Stimulated activated naive CD4-positive, alpha-beta T cell treated with Interleukin-2 at 50 U/mL for 16 hours (primary cell): Measurements from ENCODE around the gene SREK1.
A peak's percentile ranks its signal among the peaks of the same experiment; 100 is the strongest.

Source experiments
- DNase-seq: peaks from one replicate; lab custom pipeline; 2025; lab: John Stamatoyannopoulos, UW

Gene SREK1

DNA sequence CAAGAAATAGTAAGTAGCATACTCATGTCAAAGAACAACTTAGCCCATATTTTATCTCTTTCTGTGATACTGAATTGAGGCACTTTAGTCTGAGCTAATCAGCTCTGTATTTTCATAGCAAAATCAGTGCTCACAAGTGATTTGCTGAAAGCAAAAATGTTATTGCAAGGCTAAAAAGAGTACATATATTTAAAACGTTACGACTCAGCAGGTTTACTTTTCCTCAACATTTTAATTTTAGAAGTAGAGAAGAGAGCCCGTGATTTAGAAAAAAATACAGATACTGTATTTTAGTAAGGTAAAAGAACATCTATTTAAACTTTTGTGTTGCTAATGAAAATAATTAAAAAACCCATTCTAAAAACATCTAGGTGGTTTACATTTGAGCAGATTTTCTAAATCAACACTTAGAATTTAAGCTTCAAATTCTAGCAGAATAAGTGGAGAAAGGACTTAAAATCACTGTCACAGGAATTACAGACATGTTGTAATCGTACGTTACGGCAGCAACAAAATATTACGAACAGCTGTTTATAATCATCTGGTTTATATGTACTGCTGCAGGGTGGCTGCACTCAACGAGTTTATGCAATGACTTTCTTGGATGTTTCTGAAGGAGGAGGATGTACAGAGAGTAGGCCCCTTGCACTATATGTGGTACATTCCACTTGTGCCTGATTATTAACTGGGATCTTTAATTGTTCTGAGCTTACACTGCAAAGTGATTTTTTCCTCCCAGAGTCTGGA, 20.1 kb downstream of the SREK1 start:
- DNase-seq: no peak

DNA sequence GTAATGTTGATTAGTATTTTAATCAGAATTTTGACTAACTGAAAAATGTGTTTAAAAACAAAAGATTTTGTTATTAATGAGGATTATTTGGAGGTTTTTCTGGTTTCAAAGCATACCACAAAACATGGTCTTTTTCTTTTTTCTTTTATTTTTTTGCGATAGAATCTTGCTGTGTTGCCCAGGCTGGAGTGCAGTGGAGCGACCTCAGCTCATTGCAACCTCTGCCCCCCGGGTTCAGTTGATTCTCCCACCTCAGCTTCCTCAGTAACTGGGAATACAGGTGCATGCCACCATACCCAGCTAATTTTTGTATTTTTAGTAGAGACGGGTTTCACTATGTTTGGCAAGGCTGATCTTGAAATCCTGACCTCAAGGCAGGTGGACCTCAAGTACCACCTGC, 24.1 kb downstream of the SREK1 start:
- no peak for DNase-seq

DNA sequence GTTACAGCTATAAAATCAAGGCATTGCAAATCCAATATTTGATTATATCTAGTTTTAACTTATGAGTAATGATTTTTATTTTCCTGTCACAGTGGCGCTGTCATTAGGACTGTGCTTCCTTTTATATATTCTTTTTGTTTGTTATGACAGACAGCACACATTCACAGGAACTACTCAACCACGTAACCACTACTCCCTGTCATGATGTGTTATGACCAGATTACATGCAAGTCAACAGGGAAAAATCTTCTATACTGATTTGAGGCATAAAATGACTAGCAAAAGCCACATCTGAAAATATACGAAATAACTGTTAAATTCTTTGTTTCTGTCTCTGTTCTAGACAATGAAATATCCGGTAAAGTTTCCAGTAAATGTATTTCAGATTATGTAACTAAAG, 25.4 kb downstream of the SREK1 start:
- DNase-seq: no peak

DNA sequence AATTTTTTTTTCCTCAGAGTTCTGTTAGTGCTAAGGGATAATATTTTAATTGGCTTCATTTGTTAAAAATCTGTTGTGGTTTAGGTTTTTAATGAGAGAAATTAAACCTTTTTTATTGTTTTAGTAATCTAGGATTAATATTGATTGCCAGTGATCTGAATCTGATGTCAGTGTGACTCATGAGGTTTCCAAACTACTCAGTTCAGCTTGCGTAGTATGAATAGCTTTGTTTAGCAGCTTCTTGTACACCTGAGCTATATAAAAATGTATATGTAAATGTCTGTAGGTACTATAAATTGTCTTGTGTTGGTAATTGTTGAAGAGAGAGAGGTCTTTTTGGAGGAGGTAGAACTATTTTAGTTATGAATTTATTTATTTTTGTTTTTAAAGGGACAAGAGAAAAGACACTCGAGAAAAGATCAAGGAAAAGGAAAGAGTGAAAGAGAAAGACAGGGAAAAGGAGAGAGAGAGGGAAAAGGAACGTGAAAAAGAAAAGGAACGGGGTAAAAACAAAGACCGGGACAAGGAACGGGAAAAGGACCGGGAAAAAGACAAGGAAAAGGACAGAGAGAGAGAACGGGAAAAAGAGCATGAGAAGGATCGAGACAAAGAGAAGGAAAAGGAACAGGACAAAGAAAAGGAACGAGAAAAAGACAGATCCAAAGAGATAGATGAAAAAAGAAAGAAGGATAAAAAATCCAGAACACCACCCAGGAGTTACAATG, 26.3 kb downstream of the SREK1 start:
- no peak for DNase-seq

DNA sequence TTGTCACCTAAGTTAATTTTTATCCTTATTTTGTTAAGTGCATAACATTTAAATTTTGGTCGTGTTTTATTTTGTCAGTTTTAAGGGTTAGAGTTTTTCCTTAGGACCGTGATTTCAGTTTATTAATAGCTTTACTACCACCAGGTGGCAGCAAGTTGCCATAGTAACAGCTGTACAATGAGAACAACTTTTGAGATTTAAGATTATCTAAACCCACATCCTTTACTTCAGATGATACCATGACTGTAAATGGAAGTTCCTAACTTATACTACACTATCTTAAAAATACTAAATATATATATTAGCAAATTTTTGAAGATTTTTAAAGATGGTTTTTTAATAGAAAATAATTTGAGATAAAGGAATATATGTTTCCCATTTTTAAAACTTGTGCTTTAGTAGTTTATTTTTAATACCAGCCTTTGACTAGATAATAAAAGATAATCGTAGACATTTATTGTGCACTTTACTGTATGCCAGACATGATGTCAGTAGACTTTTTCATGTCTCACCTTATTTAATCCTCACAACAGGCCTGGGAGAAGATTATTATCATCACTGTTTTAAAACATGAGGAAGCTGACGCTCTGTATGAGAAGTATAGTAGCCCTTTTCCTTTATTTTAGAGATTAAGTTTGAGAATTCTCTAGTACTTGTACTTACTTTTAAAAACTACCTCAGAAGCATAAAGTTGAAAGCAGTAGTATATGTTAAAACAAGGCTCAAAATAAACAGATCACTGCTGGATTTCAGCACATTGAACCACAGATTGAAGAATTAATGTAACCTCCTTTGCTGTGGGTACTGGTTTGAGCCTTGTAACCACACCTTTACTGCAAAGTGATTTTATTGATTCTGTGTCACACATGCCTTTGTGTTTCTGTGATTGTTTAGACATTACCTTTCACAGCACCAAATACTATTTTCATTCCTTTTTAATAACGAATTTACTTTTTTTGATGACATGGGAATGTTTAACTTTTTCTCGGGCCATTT, 27.5 kb downstream of the SREK1 start:
- DNase-seq: peak; percentile 47

DNA sequence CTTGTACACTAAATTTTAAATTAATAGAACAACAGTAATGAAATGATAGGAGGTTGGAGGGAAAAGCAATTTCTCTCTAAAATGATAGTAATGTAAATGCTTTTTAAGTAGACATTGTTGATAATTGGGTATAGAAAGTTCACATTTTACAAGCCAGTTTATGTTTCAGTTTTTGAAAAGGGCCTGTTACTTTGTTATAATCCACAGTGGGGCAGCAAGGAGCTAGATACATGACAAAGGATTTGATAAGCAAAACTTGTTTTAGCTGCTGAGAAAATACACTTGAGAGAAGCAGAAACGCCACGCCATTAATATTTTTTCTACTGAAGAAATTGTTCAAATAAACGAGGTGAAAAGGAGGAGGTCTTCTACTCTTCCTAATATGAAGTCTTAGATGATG, 30.2 kb downstream of the SREK1 start:
- no peak for DNase-seq

DNA sequence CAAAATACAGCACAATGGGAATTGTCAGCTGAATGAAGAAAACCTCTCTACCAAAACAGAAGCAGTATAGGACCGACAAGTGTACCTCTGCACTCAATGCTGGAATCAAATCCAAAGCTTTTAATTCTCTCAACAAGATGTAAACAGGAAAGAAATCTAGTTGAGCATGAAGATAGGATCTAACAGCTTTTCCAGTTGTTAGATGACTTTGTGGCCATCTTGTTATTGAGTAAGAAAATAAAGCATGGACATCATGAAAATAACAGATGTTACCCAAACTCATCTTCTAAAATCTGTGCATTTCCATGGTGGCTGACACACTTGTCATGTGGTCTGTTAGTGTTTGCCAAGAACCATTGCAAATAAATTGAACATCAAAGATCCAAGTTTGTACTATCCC, 34.7 kb downstream of the SREK1 start:
- DNase-seq: no peak

DNA sequence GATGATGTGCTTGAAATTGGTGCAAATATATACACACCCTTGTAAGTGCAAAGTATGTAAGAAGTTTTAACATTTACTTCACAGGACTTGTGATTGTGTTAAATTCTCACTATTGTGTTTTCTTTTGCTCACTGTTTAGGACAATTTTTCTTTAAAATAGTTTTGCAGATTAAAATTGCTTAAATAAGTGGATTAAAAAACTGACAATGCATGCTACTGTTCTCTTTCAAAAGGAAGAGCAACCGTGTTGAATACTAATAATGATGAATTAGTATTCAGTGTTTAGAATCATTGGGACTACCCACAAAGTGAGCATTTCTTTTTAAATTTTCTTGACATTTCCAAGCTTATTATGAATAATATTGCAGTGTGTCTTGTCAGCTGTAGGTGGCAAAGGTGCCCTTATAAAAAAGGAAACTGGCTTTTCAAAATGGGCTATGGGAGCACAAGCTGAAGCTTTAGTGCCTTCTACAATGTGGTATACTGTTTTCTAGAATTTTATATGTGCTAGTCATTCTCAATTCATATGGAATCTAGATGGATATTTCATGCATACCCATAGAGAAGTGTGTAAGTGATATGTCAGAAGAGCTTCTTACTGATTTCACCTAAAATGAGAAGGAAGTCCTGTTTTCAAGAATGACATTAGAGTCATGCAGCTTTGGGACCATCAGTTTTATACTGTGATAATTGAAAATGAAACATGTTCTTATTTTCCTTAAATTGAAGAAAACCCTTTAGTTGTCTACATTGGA, 35.4 kb downstream of the SREK1 start:
- DNase-seq: no peak

DNA sequence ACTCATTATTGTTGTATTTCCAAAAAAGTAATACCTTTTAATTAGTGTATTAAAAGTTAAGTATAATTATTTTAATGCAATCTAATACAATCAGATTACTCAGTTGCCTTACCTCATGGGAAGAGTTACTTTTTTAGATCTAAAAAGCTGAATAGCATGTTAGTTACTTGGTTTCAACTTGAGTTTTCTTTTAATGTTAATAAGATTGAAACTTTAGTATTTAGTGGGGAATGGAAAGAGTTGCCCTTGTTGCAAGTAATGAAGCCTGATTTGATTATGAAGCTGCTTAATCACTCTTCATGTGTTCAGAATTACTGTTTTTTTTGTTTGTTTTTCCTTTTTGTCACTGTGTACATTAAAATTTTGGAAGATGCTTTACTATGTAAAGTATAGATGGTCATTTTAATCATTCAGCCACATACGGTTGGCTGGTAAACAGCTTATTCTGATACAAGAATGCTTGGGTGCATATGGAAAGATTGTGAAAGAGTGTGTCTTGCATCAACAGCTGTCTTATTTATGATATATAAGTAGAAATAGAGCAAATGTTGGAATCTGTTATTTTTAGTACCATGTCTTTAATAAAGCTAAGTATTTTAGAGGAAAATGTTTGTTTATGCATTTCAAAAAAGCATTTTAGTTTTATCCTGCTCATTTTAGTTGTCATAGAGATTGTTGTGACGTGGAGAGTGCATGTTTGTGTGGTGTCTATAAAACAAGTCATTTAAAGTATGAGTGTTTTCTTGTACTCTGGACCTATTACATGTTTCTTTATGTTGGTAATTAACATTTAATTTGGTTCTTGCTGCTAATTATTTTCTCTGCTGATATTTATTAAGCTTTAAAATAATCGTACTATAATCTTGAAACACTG, 36.4 kb downstream of the SREK1 start:
- no peak for DNase-seq

DNA sequence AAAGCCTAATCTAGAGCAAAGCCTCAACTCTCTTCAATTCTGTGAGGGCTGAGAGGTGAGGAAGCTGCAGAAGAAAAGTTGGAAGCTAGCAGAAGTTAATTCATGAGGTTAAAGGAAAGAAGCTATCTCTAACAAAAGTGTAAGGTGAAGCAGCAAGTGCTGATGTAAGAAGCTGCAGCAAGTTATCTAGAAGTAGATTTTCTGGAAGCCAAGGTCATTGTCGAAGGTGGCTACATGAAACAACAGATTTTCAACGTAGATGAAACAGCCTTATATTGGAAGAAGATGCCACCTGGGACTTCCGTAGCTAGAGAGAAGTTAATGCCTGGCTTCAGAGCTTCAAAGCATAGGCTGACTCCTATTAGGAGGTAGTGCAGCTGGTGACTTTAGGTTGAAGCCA, 42.0 kb downstream of the SREK1 start:
- DNase-seq: no peak

DNA sequence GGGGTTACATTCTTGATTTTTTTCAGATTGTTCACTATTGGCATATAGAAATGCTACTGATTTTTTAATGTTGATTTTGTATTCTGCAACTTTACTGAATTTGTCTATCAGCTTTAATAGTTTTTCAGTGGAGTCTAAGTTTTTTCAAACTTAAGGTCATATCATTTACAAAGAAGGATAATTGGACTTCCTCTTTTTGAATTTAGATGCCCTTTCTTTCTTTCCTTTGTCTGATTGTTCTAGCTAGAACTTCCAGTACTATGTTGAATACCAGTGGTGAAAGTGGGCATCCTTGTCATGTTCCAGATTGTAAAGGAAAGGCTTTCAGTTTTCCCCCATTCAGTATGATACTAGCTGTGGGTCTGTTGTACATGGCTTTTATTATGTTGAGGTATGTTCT, 49.3 kb downstream of the SREK1 start:
- DNase-seq: no peak

DNA sequence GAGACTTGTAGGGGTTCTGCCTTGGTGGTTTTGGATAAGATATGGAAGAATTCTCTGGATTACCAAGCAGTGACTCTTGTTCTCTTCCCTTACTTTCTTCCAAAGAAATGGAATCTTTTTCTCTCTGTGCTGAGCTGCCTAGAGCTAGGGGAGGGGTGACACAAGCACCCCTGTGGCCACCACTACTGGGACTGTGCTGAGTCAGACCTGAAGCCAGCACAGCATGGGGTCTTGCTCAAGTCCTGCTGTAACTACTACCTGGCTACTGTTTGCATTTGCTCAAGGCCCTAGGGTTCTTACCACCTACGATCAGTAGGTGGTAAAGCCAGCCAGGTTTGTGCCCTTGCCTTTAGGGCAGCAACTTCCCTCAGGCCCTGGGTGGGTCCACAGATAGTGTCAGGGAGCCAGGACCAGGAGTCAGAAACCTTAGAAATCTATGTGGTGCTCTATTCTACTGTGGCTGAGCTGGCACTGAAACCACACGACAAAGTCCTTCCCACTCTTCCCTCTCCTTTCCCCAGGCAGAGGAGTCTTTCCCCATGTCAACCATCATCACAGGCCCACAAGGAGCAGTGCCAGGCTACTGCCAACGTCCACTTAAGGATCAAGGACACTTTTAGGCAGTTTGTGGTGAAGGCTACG, 53.8 kb downstream of the SREK1 start:
- no peak for DNase-seq

DNA sequence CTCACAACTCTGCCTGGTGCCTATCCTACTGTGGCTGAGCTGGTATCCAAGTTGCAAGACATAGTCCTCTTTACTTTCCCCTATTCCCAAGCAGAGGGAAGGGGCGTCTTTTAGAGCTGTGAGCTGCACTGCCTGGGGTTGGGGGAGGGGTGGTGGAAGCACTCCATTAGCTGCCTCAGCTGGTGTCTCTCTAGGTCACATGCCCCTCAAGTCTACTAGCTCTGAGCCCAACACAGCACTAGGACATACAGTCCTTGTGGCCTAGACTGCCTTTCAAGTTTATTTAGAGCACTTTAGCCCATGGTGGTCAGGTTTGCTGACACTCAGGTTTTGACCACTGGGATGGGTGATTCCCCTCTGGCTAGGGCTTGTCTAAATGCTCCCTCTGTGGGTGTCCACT, 54.7 kb downstream of the SREK1 start:
- DNase-seq: no peak

DNA sequence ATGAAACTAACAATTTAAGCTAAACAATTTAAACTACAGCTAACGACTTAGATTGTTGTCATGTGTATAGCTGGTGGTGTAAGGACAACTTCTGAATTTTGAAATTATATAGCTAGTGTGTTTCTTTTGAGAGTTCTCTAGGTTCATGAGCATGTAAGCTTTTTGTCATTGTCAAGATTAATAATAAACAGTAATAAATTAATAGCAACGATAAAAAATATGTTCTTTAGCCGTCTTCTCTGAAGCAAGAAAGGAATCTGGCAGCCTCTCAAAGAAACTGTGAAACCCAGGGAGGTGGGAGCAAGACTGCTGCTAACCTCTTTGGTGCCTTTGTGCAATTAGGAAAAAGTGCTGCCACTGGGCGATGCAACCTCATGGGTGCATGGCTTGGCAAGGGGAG, 59.4 kb downstream of the SREK1 start:
- DNase-seq: no peak

DNA sequence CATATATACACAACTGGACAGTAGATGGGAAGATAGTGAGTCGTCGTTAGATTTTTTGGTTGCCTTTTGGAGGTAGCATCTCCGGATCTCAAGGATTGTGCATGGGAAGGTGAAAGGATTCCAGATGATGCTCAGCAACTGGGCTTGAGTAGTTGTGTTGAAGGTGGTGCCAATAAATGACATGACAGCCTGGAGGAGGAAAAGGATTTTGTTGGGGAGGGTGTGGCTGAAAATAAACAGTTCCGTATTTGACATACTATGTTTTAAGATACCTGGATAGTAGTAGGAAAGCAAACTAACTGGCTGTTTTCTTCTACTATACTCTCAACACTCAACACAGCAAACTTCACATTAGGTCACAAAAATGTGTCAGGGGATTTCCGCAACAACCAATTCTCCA, 62.4 kb downstream of the SREK1 start:
- no peak for DNase-seq

DNA sequence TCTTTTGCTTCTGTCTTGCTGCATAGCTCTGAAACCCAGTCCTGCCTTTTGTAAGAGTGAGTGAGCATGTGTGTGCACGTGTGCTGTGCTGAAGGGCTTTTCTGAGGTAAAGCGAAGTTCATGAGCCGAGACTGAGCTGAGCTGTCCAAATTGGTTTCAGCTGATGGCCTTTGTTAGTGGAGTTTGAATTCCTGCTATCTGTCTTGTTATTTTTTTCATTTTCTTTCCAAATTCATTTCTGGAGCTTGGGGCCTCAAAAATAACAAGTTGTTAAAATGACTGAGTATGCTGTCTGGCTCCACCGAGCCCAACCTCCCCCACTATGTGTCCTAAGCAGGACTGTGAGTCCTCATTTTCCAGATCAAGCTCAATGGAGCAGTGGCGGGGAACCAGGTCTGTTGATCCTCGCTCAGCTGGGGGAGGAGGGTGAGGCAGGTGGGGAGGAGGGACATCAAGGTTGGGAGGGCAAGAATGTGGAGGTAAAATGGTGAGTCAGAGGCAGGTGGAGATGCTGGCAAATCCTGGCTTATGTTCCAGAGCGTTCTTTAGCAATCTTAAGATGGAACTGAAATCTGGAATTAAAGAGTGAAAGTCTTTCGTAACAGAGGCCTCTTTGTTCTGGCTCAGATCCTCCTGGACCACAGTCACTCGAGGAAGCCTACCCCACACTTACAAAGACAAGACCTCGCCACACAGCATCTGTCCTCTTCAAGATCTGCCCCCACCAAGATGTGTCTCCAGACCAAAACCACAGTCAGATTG, 63.9 kb downstream of the SREK1 start:
- DNase-seq: no peak

DNA sequence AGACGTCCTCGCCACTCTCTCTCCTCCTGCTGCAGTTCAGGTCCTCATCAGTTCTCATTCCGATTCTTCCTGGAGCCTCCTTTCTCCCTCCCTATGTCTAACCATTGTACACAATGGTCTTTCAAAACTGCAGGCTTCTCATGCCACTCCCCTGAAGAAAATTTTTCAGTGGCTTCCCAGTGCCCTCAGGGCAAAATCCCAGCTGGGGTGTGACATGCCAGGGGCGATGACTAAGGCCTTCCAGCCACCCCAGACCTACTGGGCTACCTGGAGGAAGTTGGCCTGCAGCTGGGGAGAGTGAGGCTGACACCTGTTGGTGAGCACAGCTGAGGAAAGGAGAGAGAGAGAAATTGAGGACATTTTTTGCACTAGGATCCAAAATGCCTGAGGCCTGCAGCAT, 65.2 kb downstream of the SREK1 start:
- DNase-seq: no peak

DNA sequence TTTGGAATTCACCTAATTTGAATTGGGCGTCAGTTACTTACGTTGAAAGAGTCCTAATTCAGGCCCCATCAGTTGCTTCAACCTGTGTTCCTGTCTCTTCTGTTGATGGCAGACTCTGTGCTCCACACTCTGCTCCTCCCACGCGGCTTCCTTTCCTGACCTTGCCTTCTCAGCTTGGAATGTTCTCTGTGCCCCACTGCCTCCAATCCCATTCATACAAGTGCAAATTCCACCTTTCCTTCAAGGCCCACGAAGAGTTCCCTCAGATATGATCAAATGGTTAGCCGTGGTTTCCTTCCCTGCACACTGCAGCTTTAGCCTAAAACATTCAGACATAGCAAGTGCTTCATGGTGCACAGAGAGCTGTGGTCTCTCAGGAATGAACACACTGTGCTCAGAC, 65.7 kb downstream of the SREK1 start:
- no peak for DNase-seq

DNA sequence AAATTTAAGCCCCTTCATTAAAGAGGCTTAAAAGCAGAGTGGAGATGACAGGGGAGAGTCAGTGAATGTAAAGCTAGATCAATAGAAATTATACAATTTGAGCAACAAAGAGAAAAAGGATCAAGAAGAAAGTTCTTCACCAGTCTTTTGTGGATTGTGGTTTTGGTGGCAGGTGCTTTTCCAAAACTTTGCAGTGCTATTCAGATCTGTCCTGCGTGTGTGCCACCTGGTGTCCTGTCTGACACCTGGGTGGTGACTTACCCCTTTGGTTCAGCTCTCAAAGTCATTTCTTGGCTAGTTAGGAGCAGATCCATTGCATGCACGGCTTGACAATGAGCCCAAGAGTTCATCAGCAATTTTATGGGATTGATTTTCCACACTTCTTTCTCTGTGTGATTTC, 69.4 kb downstream of the SREK1 start:
- DNase-seq: no peak

DNA sequence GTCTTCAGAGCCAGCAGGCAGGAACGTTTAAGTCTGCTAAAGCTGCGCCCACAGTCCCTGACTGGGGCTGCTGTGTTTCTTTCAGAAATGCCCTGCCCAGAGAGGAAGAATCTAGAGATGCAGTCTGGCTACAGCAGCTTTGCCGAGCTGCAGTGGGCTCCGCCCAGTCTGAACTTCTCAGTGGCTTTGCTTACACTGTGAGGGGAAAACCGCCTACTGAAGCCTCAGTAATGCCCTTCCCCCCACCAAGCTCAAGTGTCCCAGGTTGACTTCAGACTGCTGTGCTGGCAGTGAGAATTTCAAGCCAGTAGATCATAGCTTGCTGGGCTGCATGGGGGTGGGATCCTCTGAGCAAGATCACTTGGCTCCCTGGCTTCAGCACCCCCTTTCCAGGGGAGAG, 78.4 kb downstream of the SREK1 start:
- no peak for DNase-seq
